IPS-18c (cell line): ENCODE measurements around the gene FXYD7.

Source experiments
- H3K4me3 ChIP-seq: 2 replicates; pipeline ENCODE4 v1.7.0; 2013; ENCODE audit warnings: low read depth, mild to moderate bottlenecking, low read length, moderate library complexity; ENCODE audit not compliant: insufficient read depth
- H3K9me3 ChIP-seq: one replicate; pipeline ENCODE4 v1.6.1; 2013; ENCODE audit warnings: mild to moderate bottlenecking, low read length, moderate library complexity; ENCODE audit not compliant: control insufficient read depth, insufficient read depth

FXYD7 gene

DNA sequence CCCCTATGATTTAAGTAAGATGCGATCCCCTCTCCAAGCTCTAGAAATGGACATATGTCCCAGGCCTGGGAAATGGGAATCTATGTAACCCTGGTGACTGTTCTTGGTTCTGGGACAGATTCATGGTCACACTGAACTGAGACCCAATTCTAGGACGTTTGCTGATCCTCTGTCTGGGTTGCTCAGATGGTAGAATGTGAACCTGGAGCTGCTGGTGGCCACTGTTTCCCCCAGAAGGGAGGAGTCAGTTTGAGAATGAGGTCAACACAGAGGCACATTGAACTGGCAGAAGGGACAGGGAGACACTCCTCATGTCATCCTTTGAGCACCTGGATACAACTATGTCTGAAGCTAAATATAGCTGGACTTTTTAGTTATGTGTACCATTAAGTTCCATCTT is 56.4 kb downstream of the FXYD7 start:
- no peaks in the 10 kb centered on the region for H3K9me3 ChIP-seq
- H3K4me3 ChIP-seq, result no peak overlapping the region

DNA sequence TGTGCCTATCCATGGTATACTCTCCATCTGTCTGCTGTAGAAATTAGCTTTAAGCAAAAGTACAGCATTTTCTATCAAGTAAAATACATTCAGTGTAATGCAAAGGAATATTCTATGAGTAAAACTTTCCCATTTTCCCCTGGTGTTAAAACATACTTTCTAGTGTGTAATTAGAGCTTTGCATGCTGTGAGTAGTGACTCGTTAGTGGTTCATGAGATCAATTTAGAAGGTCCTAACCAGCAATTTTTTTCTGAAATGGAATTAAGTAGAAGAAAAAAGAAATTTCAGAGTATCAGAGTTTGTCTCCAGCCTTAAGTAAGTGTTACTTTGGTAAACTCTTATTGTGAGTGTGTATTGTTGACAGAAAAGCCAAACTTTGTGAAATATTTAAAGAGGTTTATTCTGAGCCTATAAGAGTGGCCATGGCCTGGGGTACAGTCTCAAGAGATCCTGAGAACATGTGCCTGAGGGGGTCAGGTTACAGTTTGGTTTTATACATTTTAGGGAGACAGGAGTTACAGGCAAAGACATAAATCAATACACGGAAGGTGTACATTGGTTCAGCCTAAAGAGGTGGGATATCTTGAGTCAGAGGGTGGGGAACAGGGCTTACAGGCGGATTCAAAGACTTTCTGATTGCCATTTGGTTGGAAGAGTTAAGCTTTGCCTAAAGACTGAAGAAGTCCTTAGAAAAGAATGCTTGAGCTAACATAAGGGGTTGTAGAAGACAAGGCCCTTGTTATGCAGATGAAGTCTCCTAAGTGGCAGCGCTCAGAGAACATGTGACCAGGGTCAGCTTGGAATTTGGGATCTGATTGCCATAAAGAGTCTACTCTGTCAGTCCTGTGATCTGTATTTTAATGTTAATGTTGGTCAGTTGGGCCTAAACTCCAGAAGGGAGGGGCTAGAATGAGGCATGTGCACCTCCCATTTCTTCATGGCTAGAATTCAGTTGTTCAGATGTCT is 60.0 kb downstream of the FXYD7 start:
- no peaks in the 10 kb centered on the region for H3K9me3 ChIP-seq
- no peak overlapping the region for H3K4me3 ChIP-seq
